Erythroblast (primary cell): ENCODE results near the gene SPACA6.
"Not testable (repeated sequence)": the region's sequence is repeated elsewhere in the genome, so short reads cannot be mapped to it uniquely, and the experiment has no call there.

Experiments
- DNase-seq, 2 experiments: peaks; one replicate each; lab custom pipeline; 2025; lab: John Stamatoyannopoulos, UW
- GATA1 ChIP-seq: IDR thresholded peaks from 2 replicates; pipeline ENCODE4 v1.6.1; 2011; ENCODE audit warnings: low read depth, mild to moderate bottlenecking, control low read depth, low read length, moderate library complexity
- POLR2A ChIP-seq: IDR thresholded peaks from 2 replicates; pipeline ENCODE4 v1.6.1; 2011; ENCODE audit warnings: mild to moderate bottlenecking, low read length

Gene SPACA6

GRCh38 chr19:51726049-51726448 is 32.9 kb downstream of the SPACA6 start:
- peak in 1 of 2 experiments; percentile 34 for DNase-seq
- TF ChIP-seq POLR2A (no peak), GATA1 (no peak)

GRCh38 chr19:51727349-51727880 is 34.3 kb downstream of the SPACA6 start:
- no peak for DNase-seq

GRCh38 chr19:51729781-51730180 is 36.7 kb downstream of the SPACA6 start:
- no peak for TF ChIP-seq POLR2A
- no peak for TF ChIP-seq GATA1
- no peak for DNase-seq

More at GRCh38 chr19:51727349-51727880, 34.3 kb downstream of the SPACA6 start:
- TF ChIP-seq GATA1 (no peak), POLR2A (no peak)

- DNase-seq = no peak
- TF ChIP-seq POLR2A = no peak
- TF ChIP-seq GATA1 = no peak
Observed at GRCh38 chr19:51733742-51734522, 40.8 kb downstream of the SPACA6 start.

GRCh38 chr19:51735759-51736449 is 42.8 kb downstream of the SPACA6 start:
- no peak for DNase-seq
- TF ChIP-seq GATA1 (no peak), POLR2A (no peak)

GRCh38 chr19:51737389-51737788 is 44.3 kb downstream of the SPACA6 start:
- TF ChIP-seq POLR2A (no peak), GATA1 (no peak)
- DNase-seq = no peak

- no peak for TF ChIP-seq GATA1
- TF ChIP-seq POLR2A = no peak
- no peak for DNase-seq
Observed at GRCh38 chr19:51737924-51738323, 44.8 kb downstream of the SPACA6 start.

- not testable (repeated sequence) for DNase-seq
Observed at GRCh38 chr19:51738523-51738922, 45.4 kb downstream of the SPACA6 start.

GRCh38 chr19:51739466-51740213 is 46.5 kb downstream of the SPACA6 start:
- no peak for DNase-seq
- no peak for TF ChIP-seq POLR2A

GRCh38 chr19:51740356-51740755 is 47.2 kb downstream of the SPACA6 start:
- no peak for DNase-seq

GRCh38 chr19:51742789-51743188 is 49.7 kb downstream of the SPACA6 start:
- no peak for DNase-seq
- TF ChIP-seq GATA1 = no peak
- TF ChIP-seq POLR2A = no peak

More at GRCh38 chr19:51740356-51740755, 47.2 kb downstream of the SPACA6 start:
- no peak for TF ChIP-seq GATA1
- TF ChIP-seq POLR2A = no peak

- no peak for TF ChIP-seq GATA1
- TF ChIP-seq POLR2A = no peak
- DNase-seq = no peak
Observed at GRCh38 chr19:51743405-51743804, 50.3 kb downstream of the SPACA6 start.

GRCh38 chr19:51746731-51747130 is 53.6 kb downstream of the SPACA6 start:
- no peak for TF ChIP-seq GATA1
- TF ChIP-seq POLR2A = no peak
- DNase-seq = no peak

- no peak for DNase-seq
- no peak for TF ChIP-seq GATA1
- TF ChIP-seq POLR2A = no peak
Observed at GRCh38 chr19:51749979-51750378, 56.8 kb downstream of the SPACA6 start.
